Ammon's horn (tissue), 1 donor: ENCODE results near the gene LIFR.

ENCODE experiments used
- DNase-seq: peaks from one replicate; pipeline ENCODE4 v3.0.0-alpha.2; 2016; ENCODE audit warnings: low spot score

The LIFR gene

GRCh38 chr5:38466424-38467189, 89.8 kb downstream of the LIFR start:
- peak; percentile 81 for DNase-seq

GRCh38 chr5:38465702-38466423, 90.6 kb downstream of the LIFR start:
- DNase-seq, result no peak

GRCh38 chr5:38465061-38465460, 91.4 kb downstream of the LIFR start:
- DNase-seq, result no peak

GRCh38 chr5:38463634-38464521, 92.6 kb downstream of the LIFR start:
- DNase-seq, result no peak

- no peak for DNase-seq
Measured at GRCh38 chr5:38462976-38463633, 93.3 kb downstream of the LIFR start.

- DNase-seq, result no peak
Measured at GRCh38 chr5:38458174-38458573, 98.3 kb downstream of the LIFR start.

GRCh38 chr5:38456657-38457399, 99.6 kb downstream of the LIFR start:
- no peak for DNase-seq

GRCh38 chr5:38455796-38456330, 100.6 kb downstream of the LIFR start:
- DNase-seq, result no peak

GRCh38 chr5:38453921-38454320, 102.5 kb downstream of the LIFR start:
- no peak for DNase-seq

GRCh38 chr5:38453506-38453905, 102.9 kb downstream of the LIFR start:
- peak; percentile 54 for DNase-seq

- no peak for DNase-seq
Measured at GRCh38 chr5:38452201-38452600, 104.2 kb downstream of the LIFR start.

GRCh38 chr5:38451074-38451725, 105.2 kb downstream of the LIFR start:
- DNase-seq, result no peak

GRCh38 chr5:38450627-38451026, 105.8 kb downstream of the LIFR start:
- DNase-seq, result no peak

- no peak for DNase-seq
Measured at GRCh38 chr5:38448568-38449350, 107.7 kb downstream of the LIFR start.

GRCh38 chr5:38447786-38448185, 108.7 kb downstream of the LIFR start:
- peak; percentile 29 for DNase-seq

- no peak for DNase-seq
Measured at GRCh38 chr5:38447056-38447455, 109.4 kb downstream of the LIFR start.

- DNase-seq, result no peak
Measured at GRCh38 chr5:38446029-38446522, 110.4 kb downstream of the LIFR start.

- DNase-seq, result no peak
Measured at GRCh38 chr5:38445374-38446028, 110.9 kb downstream of the LIFR start.

- no peak for DNase-seq
Measured at GRCh38 chr5:38443390-38443789, 113.1 kb downstream of the LIFR start.
